CD14-positive monocyte (primary cell): ENCODE measurements around the gene CSRP1. TPM values are rescaled to one million over a fixed set of nuclear protein-coding genes. Genes with fewer than 3 reads are reported as not detected.
"Not testable (repeated sequence)": the region's sequence is repeated elsewhere in the genome, so short reads cannot be mapped to it uniquely, and the experiment has no call there.

ENCODE experiments used
- DNase-seq, 3 donors: peaks; one replicate each; pipeline ENCODE4 v3.0.0-alpha.2; 2011 to 2022
- H2AFZ ChIP-seq: 2 replicates; pipeline ENCODE4 v1.6.0; 2012; ENCODE audit warnings: mild to moderate bottlenecking, low read depth, low read length, inconsistent platforms; ENCODE audit not compliant: insufficient read depth, poor library complexity, severe bottlenecking
- H3K27ac ChIP-seq, 2 donors: 1 replicate in 1 of 2; 2 replicates in 1 of 2; pipeline ENCODE4 v1.5.1; 2012 to 2013; ENCODE audit warnings: low read length in 2 of 2, control low read depth in 1 of 2, inconsistent platforms in 1 of 2, low read depth in 1 of 2, mild to moderate bottlenecking in 1 of 2
- H3K27me3 ChIP-seq, 2 donors: one replicate each; pipeline versions ENCODE4 v1.6.0 to v1.6.1; 2011 to 2013; ENCODE audit warnings: low read length in 2 of 2; ENCODE audit not compliant: control insufficient read depth in 2 of 2, insufficient read depth in 2 of 2
- H3K36me3 ChIP-seq, 2 donors: replicated peaks in 1 of 2; 1 replicate in 1 of 2; 2 replicates in 1 of 2; pipeline versions ENCODE4 v1.5.1 to v1.6.1; 2012 to 2013; ENCODE audit warnings: low read length in 2 of 2, control low read depth in 1 of 2, inconsistent platforms in 1 of 2, mild to moderate bottlenecking in 1 of 2; ENCODE audit not compliant: insufficient read depth in 2 of 2, control insufficient read depth in 1 of 2
- H3K4me1 ChIP-seq, 2 donors: 1 replicate in 1 of 2; 2 replicates in 1 of 2; pipeline versions ENCODE4 v1.5.1 to v1.6.1; 2012 to 2013; ENCODE audit warnings: low read length in 2 of 2, control low read depth in 1 of 2, inconsistent platforms in 1 of 2, mild to moderate bottlenecking in 1 of 2, moderate library complexity in 1 of 2; ENCODE audit not compliant: insufficient read depth in 2 of 2, control insufficient read depth in 1 of 2
- H3K4me2 ChIP-seq: replicated peaks from 2 replicates; pipeline ENCODE3; 2012; ENCODE audit warnings: low read length, moderate library complexity, mild to moderate bottlenecking; ENCODE audit not compliant: poor library complexity, severe bottlenecking; ENCODE audit errors: extremely low read depth
- H3K4me3 ChIP-seq, 3 experiments: fragments of 200-600 bp in 1 of 3; sonication (generic) in 1 of 3; replicated peaks in 1 of 3; 1 replicate in 2 of 3; 2 replicates in 1 of 3; pipeline ENCODE4 v1.5.1; 2011 to 2013; ENCODE audit warnings: low read length in 3 of 3, mild to moderate bottlenecking in 3 of 3, control low read depth in 2 of 3, low read depth in 2 of 3, inconsistent platforms in 1 of 3, moderate library complexity in 1 of 3
- H3K79me2 ChIP-seq: 2 replicates; pipeline ENCODE4 v1.6.0; 2012; ENCODE audit warnings: mild to moderate bottlenecking, control low read depth, inconsistent platforms, low read length, moderate library complexity; ENCODE audit not compliant: insufficient read depth
- H3K9ac ChIP-seq: 2 replicates; pipeline ENCODE4 v1.6.0; 2017; ENCODE audit warnings: low read length, mild to moderate bottlenecking; ENCODE audit not compliant: insufficient read depth, poor library complexity, severe bottlenecking
- H3K9me3 ChIP-seq, 2 donors: replicated peaks in 1 of 2; 1 replicate in 1 of 2; 2 replicates in 1 of 2; pipeline versions ENCODE4 v1.5.1 to v1.6.1; 2012 to 2013; ENCODE audit warnings: low read length in 2 of 2, control low read depth in 1 of 2; ENCODE audit not compliant: control insufficient read depth in 1 of 2, insufficient read depth in 1 of 2
- H4K20me1 ChIP-seq: 2 replicates; pipeline ENCODE4 v1.6.0; 2012; ENCODE audit warnings: mild to moderate bottlenecking, low read length, control low read depth, moderate library complexity; ENCODE audit not compliant: insufficient read depth
- H3K27ac Mint-ChIP-seq, 7 donors: one replicate each; pipeline ENCODE4 v1.8.0; 2020; ENCODE audit warnings: mild to moderate bottlenecking in 7 of 7, mixed read lengths in 7 of 7, moderate library complexity in 6 of 7, inconsistent platforms in 2 of 7
- H3K27me3 Mint-ChIP-seq, 3 donors: one replicate each; pipeline ENCODE4 v1.8.0; 2021 to 2022; ENCODE audit warnings: low read depth in 3 of 3, mild to moderate bottlenecking in 3 of 3, mixed read lengths in 3 of 3, moderate library complexity in 3 of 3, inconsistent platforms in 1 of 3
- H3K36me3 Mint-ChIP-seq, 2 donors: one replicate each; pipeline ENCODE4 v1.8.0; 2020; ENCODE audit warnings: mixed read lengths in 2 of 2, inconsistent platforms in 1 of 2, mild to moderate bottlenecking in 1 of 2
- H3K4me1 Mint-ChIP-seq: one replicate; pipeline ENCODE4 v1.8.0; 2020; ENCODE audit warnings: mild to moderate bottlenecking, mixed read lengths
- H3K4me3 Mint-ChIP-seq, 2 donors: one replicate each; pipeline ENCODE4 v1.8.0; 2020; ENCODE audit warnings: mild to moderate bottlenecking in 2 of 2, mixed read lengths in 2 of 2, moderate library complexity in 1 of 2
- H3K9me3 Mint-ChIP-seq, 7 donors: one replicate each; pipeline ENCODE4 v1.8.0; 2020 to 2022; ENCODE audit warnings: mixed read lengths in 7 of 7, mild to moderate bottlenecking in 6 of 7, moderate library complexity in 6 of 7, inconsistent platforms in 2 of 7
- WGBS: methylation state at CpG from one replicate; pipeline ENCODE4 v1.1.5; 2013; ENCODE audit warnings: missing lambda C conversion rate; ENCODE audit not compliant: insufficient coverage; 5-methylcytosine and 5-hydroxymethylcytosine counted together
- intact Hi-C, 2 donors: fragments of 100-400 bp; cut with micrococcal nuclease; formaldehyde crosslinking; loops; one replicate each; pipeline versions ENCODE4 v1.15.0 to v1.15.1; 2023
- polyA plus RNA-seq, 3 donors: library from polyadenylated mRNA; depleted of rRNA in 1 of 3; unstranded in 2 of 3; stranded (reverse) in 1 of 3; fragments of 300-500 nt in 2 of 3; fragments of >200 nt in 1 of 3; fragmentation: Illumina TruSeq in 2 of 3; gene quantifications; 1 replicate in 2 of 3; 2 replicates in 1 of 3; pipeline ENCODE4 v1.2.3, GENCODE V29; 2012 to 2021
- TF ChIP-seq, protein P1 (sequence below): fragments of 200-600 bp; IDR thresholded peaks from one replicate; pipeline ENCODE4 v1.8.0; 2022; ENCODE audit warnings: antibody characterized with exemption, mild to moderate bottlenecking

The CSRP1 gene
- polyA plus RNA-seq, 3 donors, result 87.4 to 111 (median 98.8) TPM

DNA sequence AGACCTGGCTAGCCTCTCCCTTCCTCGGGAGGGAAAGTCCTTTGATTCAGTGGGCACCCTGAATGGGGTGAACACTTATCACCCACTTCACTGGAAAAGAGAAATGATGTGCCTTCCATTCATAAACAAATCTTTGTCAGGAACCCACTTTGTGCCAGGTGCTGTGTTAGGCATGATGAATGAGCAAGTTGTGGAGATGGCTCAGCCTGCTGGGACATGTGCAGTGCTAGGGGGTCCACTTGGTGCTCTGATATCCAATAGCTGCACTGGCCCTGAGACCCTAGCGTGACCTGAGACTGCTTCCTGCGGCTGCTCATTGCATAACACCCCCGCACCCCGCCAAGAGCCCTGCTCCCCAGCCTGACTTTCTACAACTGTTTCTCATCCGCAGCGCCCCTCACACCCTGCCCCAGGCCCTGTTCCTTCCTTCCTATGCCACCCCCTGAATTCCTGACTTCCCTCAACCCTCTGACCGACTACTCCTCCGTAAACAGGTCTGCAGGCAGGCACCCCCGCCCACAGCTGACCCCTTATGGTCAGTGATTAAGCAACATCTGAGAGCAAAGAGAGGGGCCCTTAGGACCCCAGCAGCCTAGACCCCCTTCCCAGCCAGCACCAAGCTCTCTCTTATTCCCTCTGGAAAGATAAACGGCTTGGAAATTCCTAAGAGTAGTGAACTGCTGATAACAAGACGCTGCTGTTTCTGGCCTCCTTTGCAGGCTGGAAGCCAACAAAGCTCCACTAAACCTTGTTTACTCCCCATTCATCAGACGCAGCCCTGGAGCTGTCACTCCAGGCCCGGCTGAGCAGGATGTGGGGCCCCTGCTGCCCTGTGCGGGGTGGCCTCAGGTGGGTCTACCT, 12.9 kb downstream of the CSRP1 start:
- Mint-ChIP-seq H3K27me3 (peaks cover 0 to 7% (median 5%) of the 10 kb centered on the region in 3 donors), H3K4me1 (peaks cover 51% of the 10 kb centered on the region), H3K9me3 (peaks cover 0 to 12% (median 2%) of the 10 kb centered on the region in 7 donors), H3K4me3 (no peak overlapping the region), H3K36me3 (peaks cover 58 to 78% of the 10 kb centered on the region in 2 donors), H3K27ac (peak overlapping the region in 2 of 7 donors; percentile 63 to 68)
- peaks cover 36 to 66% of the 10 kb centered on the region in 2 donors for H3K36me3 ChIP-seq
- WGBS, result 6% methylated on average over 13 of the region's 15 CpGs
- no peak overlapping the region for H3K9ac ChIP-seq
- peaks cover 65% of the 10 kb centered on the region for H4K20me1 ChIP-seq
- TF ChIP-seq, protein P1, sequence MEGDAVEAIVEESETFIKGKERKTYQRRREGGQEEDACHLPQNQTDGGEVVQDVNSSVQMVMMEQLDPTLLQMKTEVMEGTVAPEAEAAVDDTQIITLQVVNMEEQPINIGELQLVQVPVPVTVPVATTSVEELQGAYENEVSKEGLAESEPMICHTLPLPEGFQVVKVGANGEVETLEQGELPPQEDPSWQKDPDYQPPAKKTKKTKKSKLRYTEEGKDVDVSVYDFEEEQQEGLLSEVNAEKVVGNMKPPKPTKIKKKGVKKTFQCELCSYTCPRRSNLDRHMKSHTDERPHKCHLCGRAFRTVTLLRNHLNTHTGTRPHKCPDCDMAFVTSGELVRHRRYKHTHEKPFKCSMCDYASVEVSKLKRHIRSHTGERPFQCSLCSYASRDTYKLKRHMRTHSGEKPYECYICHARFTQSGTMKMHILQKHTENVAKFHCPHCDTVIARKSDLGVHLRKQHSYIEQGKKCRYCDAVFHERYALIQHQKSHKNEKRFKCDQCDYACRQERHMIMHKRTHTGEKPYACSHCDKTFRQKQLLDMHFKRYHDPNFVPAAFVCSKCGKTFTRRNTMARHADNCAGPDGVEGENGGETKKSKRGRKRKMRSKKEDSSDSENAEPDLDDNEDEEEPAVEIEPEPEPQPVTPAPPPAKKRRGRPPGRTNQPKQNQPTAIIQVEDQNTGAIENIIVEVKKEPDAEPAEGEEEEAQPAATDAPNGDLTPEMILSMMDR, result no peak
- H3K4me3 ChIP-seq, result no peak overlapping the region
- peak in 1 of 3 donors; percentile 18 for DNase-seq
- no peak overlapping the region for H2AFZ ChIP-seq
- H3K9me3 ChIP-seq, result no peaks in the 10 kb centered on the region
- H3K79me2 ChIP-seq, result peaks cover 24% of the 10 kb centered on the region
- no peaks in the 10 kb centered on the region for H3K27me3 ChIP-seq
- no peak overlapping the region for H3K27ac ChIP-seq
- intact Hi-C loops, result loop anchor here in 1 of 2 donors (10.0 kb wide), 1 partner anchor 59 kb away; no protein-coding TSS in a partner anchor
- H3K4me2 ChIP-seq, result no peak overlapping the region
- peaks cover 40 to 45% of the 10 kb centered on the region in 2 donors for H3K4me1 ChIP-seq

DNA sequence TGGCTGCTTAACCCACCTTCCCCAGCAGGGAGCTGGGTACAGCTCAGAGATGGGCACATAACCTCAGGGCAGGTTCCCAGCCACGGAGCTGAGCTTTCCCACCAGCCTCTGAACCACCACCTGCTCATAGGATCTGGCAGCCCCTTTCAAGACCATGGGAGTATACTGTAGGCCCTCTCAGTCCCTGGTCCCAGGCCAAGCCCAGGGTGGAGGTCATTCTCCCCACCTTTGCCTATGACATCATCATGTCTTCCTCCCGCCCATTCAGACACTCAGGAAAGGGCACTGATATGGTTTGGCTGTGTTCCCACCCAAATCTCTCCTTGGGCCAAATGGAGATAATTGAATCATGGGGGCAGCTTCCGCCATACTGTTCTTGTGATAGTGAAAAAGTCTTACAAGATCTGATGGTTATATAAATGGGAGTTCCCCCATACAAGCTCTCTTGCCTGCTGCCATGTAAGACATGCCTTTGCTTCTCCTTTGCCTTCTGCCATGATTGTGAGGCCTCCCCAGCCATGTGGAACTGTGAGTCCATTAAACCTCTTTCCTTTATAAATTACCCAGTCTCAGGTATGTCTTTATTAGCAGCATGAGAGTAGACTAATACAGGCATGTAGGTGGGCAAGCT, 13.8 kb downstream of the CSRP1 start:
- not testable (repeated sequence) for H3K4me3 ChIP-seq, H3K27ac ChIP-seq, H3K27me3 ChIP-seq, H3K27me3 Mint-ChIP-seq, H3K4me3 Mint-ChIP-seq, H3K4me2 ChIP-seq, DNase-seq, H3K9ac ChIP-seq, H2AFZ ChIP-seq, H3K9me3 ChIP-seq
- H3K9me3 Mint-ChIP-seq, result peaks cover 0 to 12% (median 2%) of the 10 kb centered on the region in 7 donors
- H3K4me1 Mint-ChIP-seq, result peaks cover 57% of the 10 kb centered on the region
- Histone ChIP-seq H4K20me1 (peaks cover 60% of the 10 kb centered on the region), H3K4me1 (peaks cover 45 to 50% of the 10 kb centered on the region in 2 donors), H3K36me3 (peaks cover 43 to 66% of the 10 kb centered on the region in 2 donors), H3K79me2 (peaks cover 16% of the 10 kb centered on the region)
- peak overlapping the region in 2 of 7 donors; percentile 25 to 50 for H3K27ac Mint-ChIP-seq
- intact Hi-C loops, result loop anchor here in 1 of 2 donors (10.0 kb wide), 1 partner anchor 58 kb away; no protein-coding TSS in a partner anchor
- 100% methylated on average over 1 of the region's 3 CpGs for WGBS
- peaks cover 66 to 78% of the 10 kb centered on the region in 2 donors for H3K36me3 Mint-ChIP-seq
